DND-41 (cell line): Measurements from ENCODE around the gene ATAD5.

Experiments
- CTCF ChIP-seq: IDR thresholded peaks from 2 replicates; pipeline ENCODE4 v1.5.1; 2012; ENCODE audit warnings: borderline replicate concordance, low read length, moderate library complexity, mild to moderate bottlenecking; ENCODE audit not compliant: poor library complexity, severe bottlenecking; ENCODE audit errors: extremely low read depth
- EZH2 ChIP-seq: IDR thresholded peaks from 3 replicates; pipeline ENCODE4 v1.6.1; 2012; ENCODE audit warnings: borderline replicate concordance, low read depth, mild to moderate bottlenecking, moderate library complexity, low read length, inconsistent platforms; ENCODE audit not compliant: severe bottlenecking

- TF ChIP-seq CTCF (no peak), EZH2 (no peak)
Observed at GRCh38 chr17:30929081-30929633, 97.4 kb downstream of the ATAD5 start.
